Ovary (tissue), 3 donors: ENCODE measurements around the gene MAP2K2.

Source experiments
- CTCF ChIP-seq, 3 donors: fragments of 450-650 bp in 2 of 3; fragments of 200-600 bp in 1 of 3; IDR thresholded peaks; one replicate each; pipeline versions ENCODE4 v1.5.1 to v1.8.0; 2016 to 2022; ENCODE audit warnings: antibody characterized with exemption in 3 of 3, mild to moderate bottlenecking in 1 of 3
- EP300 ChIP-seq: sonication (generic); formaldehyde crosslinking; IDR thresholded peaks from one replicate; pipeline ENCODE4 v1.6.1; 2017; ENCODE audit warnings: antibody characterized with exemption
- POLR2A ChIP-seq: fragments of 450-650 bp; IDR thresholded peaks from one replicate; pipeline ENCODE4 v1.6.1; 2017; ENCODE audit warnings: antibody characterized with exemption, mild to moderate bottlenecking, moderate library complexity
- donor health status: DM: no; HTN: no; CAD: no.

- TF ChIP-seq CTCF (IDR thresholded peaks at IDR 0.05), result no peak
- no peak for TF ChIP-seq EP300
- no peak for TF ChIP-seq POLR2A
These were observed 79.8 kb downstream of the MAP2K2 start for GRCh38 chr19:4043966-4044715.
